Muscle layer of duodenum (tissue), 2 donors: ENCODE data around the gene PRSS36.
"Not testable (repeated sequence)": the region's sequence is repeated elsewhere in the genome, so short reads cannot be mapped to it uniquely, and the experiment has no call there.

Experiments used
- H3K27ac ChIP-seq: one replicate; pipeline ENCODE4 v1.7.0; 2013; ENCODE audit warnings: mild to moderate bottlenecking, low read length
- H3K27me3 ChIP-seq: one replicate; pipeline ENCODE4 v1.7.0; 2013; ENCODE audit warnings: low read depth, mild to moderate bottlenecking, control low read depth, low read length
- H3K36me3 ChIP-seq, 2 donors: one replicate each; pipeline ENCODE4 v1.7.0; 2013; ENCODE audit warnings: low read length in 2 of 2, control low read depth in 1 of 2, mild to moderate bottlenecking in 1 of 2; ENCODE audit not compliant: insufficient read depth in 2 of 2, control insufficient read depth in 1 of 2
- H3K4me1 ChIP-seq, 2 donors: one replicate each; pipeline ENCODE4 v1.7.0; 2013; ENCODE audit warnings: low read length in 2 of 2, mild to moderate bottlenecking in 2 of 2, control low read depth in 1 of 2, moderate library complexity in 1 of 2; ENCODE audit not compliant: insufficient read depth in 2 of 2, control insufficient read depth in 1 of 2
- H3K4me3 ChIP-seq, 2 donors: one replicate each; pipeline ENCODE4 v1.7.0; 2013; ENCODE audit warnings: low read length in 2 of 2, low read depth in 1 of 2, mild to moderate bottlenecking in 1 of 2
- H3K9me3 ChIP-seq, 2 donors: one replicate each; pipeline ENCODE4 v1.7.0; 2013; ENCODE audit warnings: low read length in 2 of 2, control low read depth in 1 of 2, mild to moderate bottlenecking in 1 of 2; ENCODE audit not compliant: control insufficient read depth in 1 of 2
- donor health status: healthy.

Gene PRSS36

GRCh38 chr16:31138621-31139578, 11.0 kb downstream of the PRSS36 start:
- Histone ChIP-seq H3K27me3 (no peaks in the 10 kb centered on the region), H3K4me3 (no peak overlapping the region), H3K4me1 (peaks cover 5 to 27% of the 10 kb centered on the region in 2 donors), H3K27ac (no peak overlapping the region), H3K9me3 (no peaks in the 10 kb centered on the region), H3K36me3 (no peaks in the 10 kb centered on the region)

DNA sequence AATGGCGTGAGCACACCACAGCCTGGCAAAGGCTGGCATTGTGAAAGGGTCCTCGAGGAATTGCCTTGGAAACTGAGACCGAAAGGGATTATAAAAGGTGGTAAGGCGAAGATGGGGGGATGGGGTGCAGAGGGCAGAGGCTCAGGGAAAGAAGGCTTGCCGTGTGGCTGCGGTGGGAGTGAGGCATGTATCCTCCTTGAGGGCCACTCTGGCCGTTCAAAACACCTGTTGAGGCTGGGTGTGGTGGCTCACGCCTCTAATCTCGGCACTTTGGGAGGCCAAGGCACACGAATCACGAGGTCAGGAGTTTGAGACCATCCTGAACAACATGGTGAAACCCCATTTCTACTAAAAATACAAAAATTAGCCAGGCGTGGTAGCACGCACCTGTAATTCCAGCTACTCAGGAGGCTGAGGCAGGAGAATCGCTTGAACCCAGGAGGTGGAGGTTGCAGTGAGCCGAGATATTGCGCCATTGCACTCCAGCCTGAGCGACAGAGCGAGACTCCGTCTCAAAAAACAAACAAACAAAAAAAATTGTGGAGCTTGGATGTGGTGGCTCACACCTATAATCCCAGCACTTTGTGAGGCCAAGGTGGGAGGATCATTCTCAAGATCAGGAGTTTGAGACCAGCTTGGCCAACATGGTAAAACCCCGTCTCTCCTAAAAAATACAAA, 12.9 kb downstream of the PRSS36 start:
- H3K36me3 ChIP-seq, H3K27ac ChIP-seq, H3K27me3 ChIP-seq, H3K4me3 ChIP-seq, H3K9me3 ChIP-seq: not testable (repeated sequence)
- H3K4me1 ChIP-seq: peaks cover 5 to 21% of the 10 kb centered on the region in 2 donors

- Histone ChIP-seq H3K4me1 (peaks cover under 1 to 15% of the 10 kb centered on the region in 2 donors), H3K27ac (no peak overlapping the region), H3K27me3 (no peaks in the 10 kb centered on the region), H3K9me3 (no peaks in the 10 kb centered on the region), H3K4me3 (no peak overlapping the region), H3K36me3 (peaks cover 5 to 11% of the 10 kb centered on the region in 2 donors)
Observed at GRCh38 chr16:31136287-31136662, 13.6 kb downstream of the PRSS36 start.

- Histone ChIP-seq H3K4me3 (peak within 1 kb of the TSS in 1 of 2 donors; percentile 70), H3K36me3 (peaks cover 11 to 17% of the 10 kb centered on the region in 2 donors), H3K9me3 (no peaks in the 10 kb centered on the region), H3K27ac (peak within 1 kb of the TSS; percentile 90), H3K27me3 (no peaks in the 10 kb centered on the region), H3K4me1 (peaks cover 0 to 9% of the 10 kb centered on the region in 2 donors)
Observed at GRCh38 chr16:31135535-31136286, 14.2 kb downstream of the PRSS36 start, which contains the start of gene PRSS8. TSS of gene PRSS8 (minus strand) at chr16:31135727. CDS start at chr16:31135498, 229 bp downstream.

- Histone ChIP-seq H3K27ac (peak overlapping the region; percentile 90), H3K4me1 (peaks cover 0 to 7% of the 10 kb centered on the region in 2 donors), H3K4me3 (peak overlapping the region in 1 of 2 donors; percentile 70)
Observed at GRCh38 chr16:31134625-31135534, 15.0 kb downstream of the PRSS36 start.

GRCh38 chr16:31134091-31134571, 15.7 kb downstream of the PRSS36 start:
- H3K9me3 ChIP-seq: no peaks in the 10 kb centered on the region
- peaks cover 6 to 7% of the 10 kb centered on the region in 2 donors for H3K4me1 ChIP-seq
- H3K27me3 ChIP-seq: no peaks in the 10 kb centered on the region
- peak overlapping the region in 1 of 2 donors; percentile 70 for H3K4me3 ChIP-seq
- H3K36me3 ChIP-seq: peaks cover 15 to 24% of the 10 kb centered on the region in 2 donors
- H3K27ac ChIP-seq: peak overlapping the region; percentile 90

More at GRCh38 chr16:31134625-31135534, 15.0 kb downstream of the PRSS36 start:
- Histone ChIP-seq H3K36me3 (peaks cover 15 to 24% of the 10 kb centered on the region in 2 donors), H3K27me3 (no peaks in the 10 kb centered on the region), H3K9me3 (no peaks in the 10 kb centered on the region)

DNA sequence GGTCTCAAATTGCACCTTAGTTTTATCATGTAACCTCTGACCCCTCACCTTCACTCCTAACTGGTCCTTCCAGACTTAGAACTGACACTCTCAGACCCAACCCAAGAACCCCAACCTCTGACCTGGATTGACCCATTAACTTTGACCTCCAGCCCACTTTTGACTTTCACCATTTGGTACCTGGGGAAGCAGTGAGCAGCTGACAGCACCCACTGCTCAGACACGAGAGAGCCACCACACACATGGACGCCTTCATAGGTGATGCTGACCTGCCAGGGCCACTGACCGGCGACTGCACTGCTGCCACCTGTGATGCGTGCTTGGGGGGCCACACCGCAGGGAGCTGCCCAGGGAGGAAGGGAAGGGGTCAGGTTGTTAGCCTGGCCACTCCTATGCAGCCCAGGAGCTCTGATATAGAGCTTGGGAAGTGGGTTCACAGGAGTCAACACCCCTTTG, 16.8 kb downstream of the PRSS36 start:
- peak overlapping the region in 1 of 2 donors; percentile 70 for H3K4me3 ChIP-seq
- H3K36me3 ChIP-seq: peaks cover 15 to 24% of the 10 kb centered on the region in 2 donors
- peak overlapping the region; percentile 90 for H3K27ac ChIP-seq
- no peaks in the 10 kb centered on the region for H3K27me3 ChIP-seq
- peaks cover 6 to 7% of the 10 kb centered on the region in 2 donors for H3K4me1 ChIP-seq
- H3K9me3 ChIP-seq: no peaks in the 10 kb centered on the region

GRCh38 chr16:31132303-31132979, 17.4 kb downstream of the PRSS36 start:
- Histone ChIP-seq H3K27me3 (no peaks in the 10 kb centered on the region), H3K4me3 (no peak overlapping the region), H3K27ac (peak overlapping the region; percentile 77), H3K9me3 (no peaks in the 10 kb centered on the region), H3K36me3 (peaks cover 20 to 30% of the 10 kb centered on the region in 2 donors), H3K4me1 (peaks cover 6 to 7% of the 10 kb centered on the region in 2 donors)

GRCh38 chr16:31131841-31132271, 18.0 kb downstream of the PRSS36 start:
- Histone ChIP-seq H3K27ac (peak overlapping the region; percentile 77), H3K9me3 (no peaks in the 10 kb centered on the region), H3K27me3 (no peaks in the 10 kb centered on the region), H3K36me3 (peaks cover 26 to 36% of the 10 kb centered on the region in 2 donors), H3K4me3 (no peak overlapping the region), H3K4me1 (peaks cover 6 to 7% of the 10 kb centered on the region in 2 donors)
